B cell (primary cell): ENCODE measurements around the gene MAFF.

Source experiments
- EZH2 ChIP-seq: IDR thresholded peaks from 2 replicates; pipeline ENCODE4 v1.6.1; 2012; ENCODE audit warnings: borderline replicate concordance, low read depth, mild to moderate bottlenecking, moderate library complexity, low read length; ENCODE audit not compliant: insufficient read depth, poor library complexity, severe bottlenecking
- TF ChIP-seq, protein P1 (sequence below): fragments of 200-600 bp; IDR thresholded peaks from one replicate; pipeline ENCODE4 v1.8.0; 2022; ENCODE audit warnings: antibody characterized with exemption, mild to moderate bottlenecking

DNA sequence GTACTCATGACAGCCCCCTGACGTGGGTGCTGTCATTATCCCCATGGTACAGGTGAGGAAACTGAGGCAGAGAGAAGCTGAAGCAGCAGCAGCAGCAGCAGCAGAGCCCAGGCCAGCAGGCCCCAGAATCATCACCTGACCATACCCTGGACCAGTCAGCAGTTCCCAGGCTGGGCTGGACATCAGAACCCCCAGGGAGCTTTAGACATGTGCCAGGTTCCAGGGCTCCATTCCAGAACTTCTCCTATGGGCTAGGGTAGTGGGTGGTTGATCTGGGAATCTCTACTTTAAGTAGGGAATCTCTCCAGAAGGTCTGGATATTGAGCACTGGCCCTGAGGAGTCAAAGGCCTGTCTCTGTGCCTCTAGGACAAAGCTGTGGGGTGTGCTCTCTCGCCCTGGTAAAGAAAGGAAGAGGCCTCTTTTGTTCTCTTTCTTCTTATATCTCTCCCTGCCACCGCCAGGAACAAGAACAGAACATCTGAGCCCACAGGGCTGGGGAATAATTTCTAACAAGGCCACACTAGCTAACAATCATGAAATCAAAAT lies 26.6 kb downstream of the MAFF start:
- TF ChIP-seq, protein P1, sequence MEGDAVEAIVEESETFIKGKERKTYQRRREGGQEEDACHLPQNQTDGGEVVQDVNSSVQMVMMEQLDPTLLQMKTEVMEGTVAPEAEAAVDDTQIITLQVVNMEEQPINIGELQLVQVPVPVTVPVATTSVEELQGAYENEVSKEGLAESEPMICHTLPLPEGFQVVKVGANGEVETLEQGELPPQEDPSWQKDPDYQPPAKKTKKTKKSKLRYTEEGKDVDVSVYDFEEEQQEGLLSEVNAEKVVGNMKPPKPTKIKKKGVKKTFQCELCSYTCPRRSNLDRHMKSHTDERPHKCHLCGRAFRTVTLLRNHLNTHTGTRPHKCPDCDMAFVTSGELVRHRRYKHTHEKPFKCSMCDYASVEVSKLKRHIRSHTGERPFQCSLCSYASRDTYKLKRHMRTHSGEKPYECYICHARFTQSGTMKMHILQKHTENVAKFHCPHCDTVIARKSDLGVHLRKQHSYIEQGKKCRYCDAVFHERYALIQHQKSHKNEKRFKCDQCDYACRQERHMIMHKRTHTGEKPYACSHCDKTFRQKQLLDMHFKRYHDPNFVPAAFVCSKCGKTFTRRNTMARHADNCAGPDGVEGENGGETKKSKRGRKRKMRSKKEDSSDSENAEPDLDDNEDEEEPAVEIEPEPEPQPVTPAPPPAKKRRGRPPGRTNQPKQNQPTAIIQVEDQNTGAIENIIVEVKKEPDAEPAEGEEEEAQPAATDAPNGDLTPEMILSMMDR: no peak
- TF ChIP-seq EZH2: no peak
